BJ (cell line): Measurements from ENCODE around the gene ADGRG3. TPM values are rescaled to one million over a fixed set of nuclear protein-coding genes. Genes with fewer than 3 reads are reported as not detected.

Source experiments
- CTCF ChIA-PET: fragments of 350-600 bp; formaldehyde crosslinking; extraction: SDS; loops from one replicate; lab custom pipeline; 2021; ENCODE audit warnings: antibody characterized with exemption, inconsistent platforms; lab: Yijun Ruan, JAX
- POLR2A ChIA-PET: fragments of 300-600 bp; sonication (Branson Sonifier 250); formaldehyde crosslinking; extraction: SDS; loops from one replicate; lab custom pipeline; 2021; ENCODE audit warnings: antibody characterized with exemption; lab: Charles Lee
- DNase-seq: peaks from one replicate; pipeline ENCODE4 v3.0.0-alpha.2; 2011; ENCODE audit warnings: low read depth
- H3K27me3 ChIP-seq: 2 replicates; pipeline ENCODE4 v1.6.0; 2011; ENCODE audit warnings: low read length; ENCODE audit not compliant: control insufficient read depth, insufficient read depth
- H3K36me3 ChIP-seq: 2 replicates; pipeline ENCODE4 v1.5.1; 2011; ENCODE audit warnings: low read length; ENCODE audit not compliant: control insufficient read depth, insufficient read depth
- H3K4me3 ChIP-seq: 2 replicates; pipeline ENCODE4 v1.5.1; 2011; ENCODE audit warnings: low read depth, mild to moderate bottlenecking, control low read depth, low read length
- polyA plus RNA-seq: library from polyadenylated mRNA; depleted of rRNA; stranded (reverse); fragments of >200 nt; gene quantifications from 2 replicates; pipeline ENCODE4 v1.2.3, GENCODE V29; 2011
- TF ChIP-seq, protein P1 (sequence below): IDR thresholded peaks from 2 replicates; pipeline ENCODE4 v1.5.1; 2011; ENCODE audit warnings: low read depth, mild to moderate bottlenecking, control low read depth, inconsistent platforms, low read length, moderate library complexity; ENCODE audit not compliant: insufficient read depth

Gene ADGRG3
- polyA plus RNA-seq, 1 experiment: not detected

- POLR2A ChIA-PET: no interaction called here
- Histone ChIP-seq H3K36me3 (no peaks in the 10 kb centered on the region), H3K27me3 (peaks cover 2% of the 10 kb centered on the region), H3K4me3 (no peak overlapping the region)
- TF ChIP-seq, protein P1, sequence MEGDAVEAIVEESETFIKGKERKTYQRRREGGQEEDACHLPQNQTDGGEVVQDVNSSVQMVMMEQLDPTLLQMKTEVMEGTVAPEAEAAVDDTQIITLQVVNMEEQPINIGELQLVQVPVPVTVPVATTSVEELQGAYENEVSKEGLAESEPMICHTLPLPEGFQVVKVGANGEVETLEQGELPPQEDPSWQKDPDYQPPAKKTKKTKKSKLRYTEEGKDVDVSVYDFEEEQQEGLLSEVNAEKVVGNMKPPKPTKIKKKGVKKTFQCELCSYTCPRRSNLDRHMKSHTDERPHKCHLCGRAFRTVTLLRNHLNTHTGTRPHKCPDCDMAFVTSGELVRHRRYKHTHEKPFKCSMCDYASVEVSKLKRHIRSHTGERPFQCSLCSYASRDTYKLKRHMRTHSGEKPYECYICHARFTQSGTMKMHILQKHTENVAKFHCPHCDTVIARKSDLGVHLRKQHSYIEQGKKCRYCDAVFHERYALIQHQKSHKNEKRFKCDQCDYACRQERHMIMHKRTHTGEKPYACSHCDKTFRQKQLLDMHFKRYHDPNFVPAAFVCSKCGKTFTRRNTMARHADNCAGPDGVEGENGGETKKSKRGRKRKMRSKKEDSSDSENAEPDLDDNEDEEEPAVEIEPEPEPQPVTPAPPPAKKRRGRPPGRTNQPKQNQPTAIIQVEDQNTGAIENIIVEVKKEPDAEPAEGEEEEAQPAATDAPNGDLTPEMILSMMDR: no peak
- no peak for DNase-seq
- CTCF ChIA-PET: interaction anchor here (0.7 to 1.8 kb wide), 4 partner anchors 141 to 279 kb away, joined by 3 to 4 read pairs (median 4); partner anchors contain the start of gene USB1
Observed at GRCh38 chr16:57722651-57723050, 54.5 kb downstream of the ADGRG3 start.

- ChIA-PET POLR2A (no interaction called here), CTCF (interaction anchor here (0.7 to 1.8 kb wide), 3 partner anchors 140 to 279 kb away, joined by 3 to 4 read pairs (median 4); partner anchors contain the start of gene USB1)
- TF ChIP-seq, protein P1: peak; percentile 24; the same call in 1 of the 2 replicates
- Histone ChIP-seq H3K27me3 (peaks cover 2% of the 10 kb centered on the region), H3K4me3 (no peak overlapping the region), H3K36me3 (no peaks in the 10 kb centered on the region)
- no peak for DNase-seq
Observed at GRCh38 chr16:57723170-57723569, 55.1 kb downstream of the ADGRG3 start.

GRCh38 chr16:57724531-57724930 lies 56.4 kb downstream of the ADGRG3 start:
- H3K4me3 ChIP-seq: no peak overlapping the region
- no peak for DNase-seq
- POLR2A ChIA-PET: no interaction called here
- peaks cover 2% of the 10 kb centered on the region; the same call in 1 of the 2 replicates for H3K27me3 ChIP-seq
- CTCF ChIA-PET: interaction anchor here (0.9 to 1.3 kb wide), 3 partner anchors 8 to 34 kb away, joined by 3 to 4 read pairs (median 3); no protein-coding TSS in a partner anchor
- TF ChIP-seq, protein P1: no peak
- H3K36me3 ChIP-seq: no peaks in the 10 kb centered on the region

- Histone ChIP-seq H3K36me3 (no peaks in the 10 kb centered on the region), H3K27me3 (peaks cover 2% of the 10 kb centered on the region; the same call in 1 of the 2 replicates), H3K4me3 (no peak overlapping the region)
- POLR2A ChIA-PET: no interaction called here
- DNase-seq: no peak
- CTCF ChIA-PET: interaction anchor here (0.9 to 1.9 kb wide), 4 partner anchors 8 to 149 kb away, joined by 3 to 5 read pairs (median 4); no protein-coding TSS in a partner anchor
- TF ChIP-seq, protein P1: no peak
Observed at GRCh38 chr16:57725151-57725550, 57.0 kb downstream of the ADGRG3 start.

DNA sequence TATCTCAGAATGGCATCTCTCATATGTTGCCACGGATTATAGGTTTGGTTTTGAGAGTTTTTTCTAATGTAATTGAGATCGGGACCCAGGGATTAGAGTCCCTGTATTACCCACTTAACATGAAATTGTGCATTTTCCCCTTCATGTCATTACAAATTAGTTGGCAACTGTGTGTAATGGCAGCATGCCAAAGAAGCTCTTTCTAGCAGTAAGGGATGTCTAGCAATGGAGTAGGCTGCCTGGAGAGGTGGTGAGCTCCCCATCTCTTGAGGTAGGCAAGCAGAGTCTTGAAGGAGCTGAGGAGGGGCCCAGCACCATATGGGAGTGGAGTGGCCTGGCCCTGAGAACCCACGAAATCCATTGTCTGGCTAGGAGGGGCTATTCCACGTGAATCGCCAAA lies 57.4 kb downstream of the ADGRG3 start:
- POLR2A ChIA-PET: no interaction called here
- no peak overlapping the region for H3K4me3 ChIP-seq
- DNase-seq: no peak
- TF ChIP-seq, protein P1: no peak
- CTCF ChIA-PET: interaction anchor here (1.2 to 1.9 kb wide), 3 partner anchors 11 to 149 kb away, joined by 3 to 5 read pairs (median 4); no protein-coding TSS in a partner anchor
- H3K36me3 ChIP-seq: no peaks in the 10 kb centered on the region
- peaks cover 2% of the 10 kb centered on the region; the same call in 1 of the 2 replicates for H3K27me3 ChIP-seq
